ENCODE data around the gene C16orf74.

The C16orf74 gene

DNA sequence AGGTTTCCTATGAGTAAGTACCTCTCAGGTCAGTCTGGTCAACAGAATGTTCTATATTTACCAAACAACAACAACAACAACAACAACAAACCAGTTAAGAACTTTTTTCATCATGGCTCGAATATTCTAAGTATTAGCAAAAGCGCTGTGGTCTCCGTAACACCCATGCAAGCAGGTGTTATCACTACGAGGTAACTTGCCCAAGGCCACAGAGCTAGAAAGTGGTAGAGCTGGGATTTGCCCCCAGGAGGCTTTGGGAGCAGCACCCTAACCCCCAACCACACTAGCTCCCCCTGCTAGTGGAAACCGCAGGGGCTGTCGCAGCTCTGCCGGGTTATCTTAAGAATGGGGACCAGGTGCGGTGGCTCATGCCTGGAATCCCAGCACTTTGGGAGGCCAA lies 23.9 kb upstream of the C16orf74 start:
- no peak for DNase-seq (ENCODE audit: low read depth)

DNA sequence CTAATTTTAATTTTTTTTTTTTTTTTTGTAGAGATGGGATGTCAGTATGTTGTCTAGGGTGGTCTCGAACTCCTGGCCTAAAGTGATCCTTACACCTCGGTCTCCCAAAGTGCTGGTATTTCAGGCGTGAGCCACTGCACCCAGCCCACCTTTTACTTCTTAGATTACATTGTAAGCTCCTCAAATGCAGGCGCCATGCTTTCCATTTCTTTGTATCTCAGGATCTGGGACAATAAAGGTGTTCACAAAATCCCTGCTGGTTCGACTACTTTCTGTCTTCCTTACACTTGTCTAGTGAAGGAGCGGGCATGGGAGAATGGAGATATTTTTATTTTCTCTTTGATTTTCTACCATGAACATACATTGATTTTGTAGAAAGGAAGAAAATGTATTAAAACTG lies 23.2 kb upstream of the C16orf74 start:
- no peak for DNase-seq (ENCODE audit: low read depth)

DNA sequence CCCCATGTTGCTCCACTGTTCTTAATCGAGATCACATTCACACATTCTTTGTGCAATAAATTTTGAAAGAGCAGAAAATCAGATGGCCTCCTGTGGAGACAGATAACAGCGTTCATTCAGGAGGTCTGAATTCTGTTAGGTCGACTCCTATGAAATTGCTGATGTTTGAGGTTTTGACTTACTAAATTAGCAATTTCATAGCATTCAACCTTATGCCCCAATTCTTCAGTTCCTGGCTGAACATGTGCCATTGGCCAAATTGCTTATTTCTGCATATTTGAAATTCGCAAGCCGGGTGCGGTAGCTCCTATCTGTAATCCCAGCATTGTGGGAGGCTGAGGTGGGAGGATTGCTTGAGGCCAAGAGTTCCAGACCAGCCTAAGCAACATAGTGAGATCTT lies 22.1 kb upstream of the C16orf74 start:
- DNase-seq (ENCODE audit: low read depth) = no peak

DNA sequence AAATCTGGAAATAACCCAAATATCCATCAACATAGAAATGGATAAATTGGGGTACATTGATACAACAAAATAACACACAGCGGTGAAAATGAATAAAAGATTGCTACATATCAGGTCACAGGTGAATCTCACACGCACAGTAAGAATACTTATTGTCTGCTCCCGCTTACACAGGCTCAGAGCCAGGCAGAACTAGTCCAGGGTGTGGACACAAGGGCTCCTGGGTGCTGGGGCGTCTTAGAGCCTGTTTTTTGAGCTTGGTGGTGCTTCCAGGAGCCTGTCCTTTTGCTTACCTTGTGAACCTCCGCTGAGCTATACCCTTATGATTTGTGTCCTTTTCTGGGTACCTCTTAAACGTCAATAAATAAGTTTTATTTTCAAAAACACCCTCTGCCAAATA lies 19.8 kb upstream of the C16orf74 start:
- no peak for DNase-seq (ENCODE audit: low read depth)

DNA sequence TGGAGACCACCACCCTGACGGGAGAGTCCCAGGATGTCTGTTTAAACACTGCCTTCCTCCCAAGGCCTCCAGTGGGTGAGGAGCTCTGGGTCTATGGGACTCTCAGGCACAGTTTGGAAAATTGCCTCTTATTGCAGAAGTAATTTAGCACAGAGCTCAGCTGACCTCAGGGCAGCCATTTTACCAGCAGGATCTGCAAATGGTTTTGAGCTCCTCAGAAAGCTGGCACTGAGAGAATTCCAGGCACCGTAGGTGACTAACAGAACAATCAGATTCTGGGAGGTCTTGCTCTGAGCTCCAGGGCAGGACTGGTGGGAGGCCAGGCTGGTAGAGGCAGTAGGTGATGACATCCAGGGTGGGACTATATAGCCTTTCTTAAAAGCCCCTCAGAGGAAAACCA lies 17.3 kb upstream of the C16orf74 start:
- DNase-seq (ENCODE audit: low read depth) = no peak

DNA sequence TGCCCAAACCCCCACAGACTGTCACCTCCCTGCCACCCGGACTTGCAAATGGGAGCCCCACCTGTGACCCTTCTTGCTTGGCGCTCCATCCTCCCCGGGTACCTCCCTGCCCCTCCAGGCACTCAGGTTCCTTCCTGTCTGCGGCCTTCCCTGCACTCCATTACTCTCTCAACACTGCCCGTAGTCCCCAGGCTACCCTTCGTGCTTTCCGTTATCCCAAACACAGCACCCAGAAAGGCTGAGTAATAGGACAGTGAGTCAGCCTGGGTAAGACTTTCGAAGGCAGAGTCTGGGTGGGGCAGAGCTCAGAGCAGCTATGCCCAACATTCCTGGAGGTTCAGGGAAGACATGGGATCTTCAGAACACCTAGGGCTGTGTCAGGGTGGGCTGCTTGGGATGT lies 16.6 kb upstream of the C16orf74 start:
- no peak for DNase-seq (ENCODE audit: low read depth)

DNA sequence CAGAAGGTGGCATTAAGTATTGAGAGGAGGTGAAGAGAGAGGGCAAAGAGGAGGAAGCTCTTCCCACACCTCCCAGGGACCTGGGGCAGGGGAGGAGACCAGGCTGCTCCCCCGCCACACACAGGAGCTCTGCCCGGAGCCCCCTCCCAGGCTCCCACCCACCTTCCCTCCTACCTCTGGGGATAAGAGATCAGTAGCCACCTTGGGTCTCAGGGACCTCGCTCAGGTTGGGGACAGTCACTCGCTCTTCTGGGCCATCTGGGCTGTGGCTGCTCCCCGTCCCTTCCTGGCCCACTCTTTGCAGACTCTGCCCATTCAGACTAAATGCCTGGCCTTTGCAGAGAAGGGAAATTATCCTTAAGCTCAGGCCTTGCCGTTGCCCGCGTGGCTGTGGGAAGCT lies 14.9 kb upstream of the C16orf74 start:
- DNase-seq (ENCODE audit: low read depth) = no peak

DNA sequence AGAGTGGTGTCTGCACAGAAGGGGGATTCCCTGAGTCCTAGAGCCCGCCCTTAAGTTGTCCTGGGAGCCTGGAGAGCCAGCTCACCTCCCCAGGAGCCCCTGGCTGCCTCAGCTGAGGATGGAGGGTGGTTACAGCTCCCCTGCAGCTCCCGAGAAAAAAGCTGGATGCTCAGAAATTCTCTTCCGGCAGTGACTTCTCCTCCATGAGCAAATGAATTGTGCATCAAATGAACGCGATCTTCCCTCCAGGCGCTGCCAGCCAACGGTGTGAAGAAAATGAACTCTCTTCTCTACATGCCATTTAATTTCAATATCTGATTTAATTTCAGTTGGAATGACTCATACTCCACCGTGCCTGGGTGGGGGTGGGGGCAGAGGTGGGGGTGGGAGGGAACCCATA lies 14.3 kb upstream of the C16orf74 start:
- no peak for DNase-seq (ENCODE audit: low read depth)

DNA sequence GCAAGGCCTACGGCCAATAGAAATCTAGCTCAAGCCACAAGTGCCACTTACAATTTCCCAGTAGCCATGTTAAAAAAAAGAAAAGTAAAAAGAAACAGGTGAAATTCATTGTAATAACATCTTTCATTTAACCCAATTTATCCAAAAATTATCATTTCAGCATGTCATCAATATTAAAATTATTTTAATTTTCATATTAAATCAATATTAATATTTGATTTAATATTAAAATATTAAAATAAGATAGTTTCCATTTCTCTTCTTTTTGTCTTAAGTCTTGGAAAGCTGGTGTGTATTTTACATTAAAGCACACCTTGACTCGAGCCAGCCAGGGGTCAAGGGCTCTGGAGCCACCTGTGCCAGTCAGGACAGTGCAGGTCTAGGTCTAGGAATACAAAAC lies 12.7 kb upstream of the C16orf74 start:
- no peak for DNase-seq (ENCODE audit: low read depth)

DNA sequence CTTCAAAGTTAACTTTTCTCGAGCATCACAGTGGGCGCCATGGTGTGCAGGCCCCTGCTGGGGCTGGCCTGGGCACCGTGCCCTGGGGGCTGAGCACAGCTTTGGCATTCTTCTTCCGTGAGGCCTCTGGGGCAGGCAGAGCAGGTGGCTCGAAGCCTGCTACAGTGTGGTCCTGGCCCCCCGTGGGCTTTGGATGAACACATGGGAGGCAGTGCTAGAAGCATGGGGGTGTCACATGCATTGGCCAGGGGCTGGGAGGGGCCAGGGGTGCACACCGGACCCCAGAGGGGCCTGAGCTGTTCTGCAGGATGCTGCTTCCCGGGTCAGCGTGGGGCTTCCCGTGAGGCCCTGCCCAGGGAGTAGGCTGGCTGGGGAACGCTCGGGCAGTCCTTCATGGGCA lies 12.1 kb upstream of the C16orf74 start:
- DNase-seq (ENCODE audit: low read depth) = no peak

DNA sequence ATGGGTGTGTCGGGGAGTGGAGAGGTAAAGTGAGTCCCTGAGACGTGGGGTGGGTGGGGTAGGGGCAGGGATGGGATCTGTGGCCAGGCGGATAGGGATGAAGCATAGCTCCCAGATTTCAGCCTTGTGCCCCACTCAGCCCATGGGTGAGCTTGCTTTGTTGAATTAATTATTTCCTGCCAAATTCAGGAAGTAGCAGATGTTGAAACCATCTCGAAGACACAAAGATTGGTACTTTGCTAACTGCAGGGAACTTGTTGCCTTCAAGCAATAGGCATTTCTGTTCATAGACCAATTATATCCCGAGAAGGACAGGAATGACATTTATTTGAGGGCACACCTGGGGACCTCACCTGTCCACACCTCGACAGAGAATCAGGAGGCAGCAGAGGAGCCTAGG lies 11.0 kb upstream of the C16orf74 start:
- no peak for DNase-seq (ENCODE audit: low read depth)

DNA sequence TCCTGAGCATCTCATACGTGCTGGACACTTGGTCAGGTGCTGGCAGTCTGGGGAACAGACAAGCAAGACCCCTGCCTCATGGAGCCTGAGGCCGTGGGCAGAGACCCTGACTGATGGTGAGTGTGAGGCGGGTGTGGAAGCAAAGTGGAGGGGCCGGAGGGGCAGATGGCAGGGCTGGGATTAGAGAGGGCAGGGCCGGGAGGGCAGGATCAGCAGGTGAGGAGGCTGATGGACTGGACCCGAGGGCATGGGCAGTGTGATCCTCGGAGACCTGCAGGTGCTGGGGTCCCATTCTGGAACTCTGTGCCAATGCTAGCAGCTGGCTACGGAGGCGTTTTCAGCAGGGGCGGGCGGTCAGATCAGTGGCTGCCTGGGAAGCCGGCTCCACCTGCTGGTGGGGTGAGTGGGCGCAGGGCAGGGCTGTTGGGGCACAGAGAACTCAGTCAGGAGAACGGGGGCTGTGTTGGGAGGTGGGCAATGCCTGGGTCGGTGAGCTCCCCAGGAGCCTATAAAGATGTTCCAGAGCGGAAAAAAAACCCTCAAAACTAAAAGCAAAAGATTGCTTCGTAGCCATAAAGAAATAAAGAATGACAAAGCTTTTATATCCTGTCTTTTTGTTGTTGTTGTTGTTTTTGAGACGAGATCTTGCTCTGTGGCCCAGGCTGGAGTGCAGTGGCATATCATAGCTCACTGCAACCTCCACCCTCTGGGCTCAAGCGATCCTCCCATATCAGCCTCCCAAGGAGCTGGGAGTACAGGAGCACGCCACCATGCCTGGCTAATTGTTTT lies 8.9 kb upstream of the C16orf74 start:
- no peak for DNase-seq (ENCODE audit: low read depth)

DNA sequence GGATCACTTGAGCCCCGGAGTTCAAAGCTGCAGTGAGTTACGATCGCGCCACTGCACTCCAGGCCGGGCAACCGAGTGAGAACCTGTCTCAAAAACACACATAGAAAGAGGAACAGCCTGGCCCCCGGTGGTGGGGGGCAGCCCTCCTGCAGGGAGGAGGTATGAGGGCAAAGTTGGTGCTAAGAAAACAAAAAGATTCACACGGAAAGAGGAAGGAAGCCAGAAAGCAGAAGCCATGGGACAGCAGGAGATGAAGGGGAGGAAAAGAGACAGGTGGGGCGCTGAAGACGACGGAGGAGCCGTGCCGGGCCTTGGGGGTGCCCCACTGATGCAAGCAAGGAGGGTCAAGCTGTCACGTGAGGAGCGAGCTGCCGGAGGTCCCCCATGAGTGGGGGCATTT lies 8.2 kb upstream of the C16orf74 start:
- DNase-seq (ENCODE audit: low read depth) = no peak

DNA sequence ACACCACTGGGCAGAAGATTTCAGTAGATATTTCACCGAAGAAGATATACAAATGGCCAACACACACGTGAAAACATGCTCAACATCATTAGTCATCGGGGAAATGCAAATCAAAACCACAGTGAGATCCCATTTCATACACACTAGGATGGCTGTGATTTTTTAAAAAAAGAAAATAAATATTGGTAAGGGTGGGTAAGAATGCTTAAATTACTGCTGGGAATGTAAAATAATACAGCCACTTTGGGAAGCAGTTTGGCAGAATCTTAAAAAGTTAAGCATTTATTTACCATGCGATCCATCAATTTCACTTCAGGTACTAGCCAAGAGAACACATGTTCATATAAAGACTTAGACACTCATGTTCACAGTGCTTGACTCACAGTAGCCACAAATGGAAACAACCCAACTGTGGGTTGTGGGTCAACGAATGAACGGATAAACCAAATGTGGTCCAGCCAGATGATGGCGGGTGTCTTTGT lies 6.5 kb upstream of the C16orf74 start:
- no peak for DNase-seq (ENCODE audit: low read depth)

DNA sequence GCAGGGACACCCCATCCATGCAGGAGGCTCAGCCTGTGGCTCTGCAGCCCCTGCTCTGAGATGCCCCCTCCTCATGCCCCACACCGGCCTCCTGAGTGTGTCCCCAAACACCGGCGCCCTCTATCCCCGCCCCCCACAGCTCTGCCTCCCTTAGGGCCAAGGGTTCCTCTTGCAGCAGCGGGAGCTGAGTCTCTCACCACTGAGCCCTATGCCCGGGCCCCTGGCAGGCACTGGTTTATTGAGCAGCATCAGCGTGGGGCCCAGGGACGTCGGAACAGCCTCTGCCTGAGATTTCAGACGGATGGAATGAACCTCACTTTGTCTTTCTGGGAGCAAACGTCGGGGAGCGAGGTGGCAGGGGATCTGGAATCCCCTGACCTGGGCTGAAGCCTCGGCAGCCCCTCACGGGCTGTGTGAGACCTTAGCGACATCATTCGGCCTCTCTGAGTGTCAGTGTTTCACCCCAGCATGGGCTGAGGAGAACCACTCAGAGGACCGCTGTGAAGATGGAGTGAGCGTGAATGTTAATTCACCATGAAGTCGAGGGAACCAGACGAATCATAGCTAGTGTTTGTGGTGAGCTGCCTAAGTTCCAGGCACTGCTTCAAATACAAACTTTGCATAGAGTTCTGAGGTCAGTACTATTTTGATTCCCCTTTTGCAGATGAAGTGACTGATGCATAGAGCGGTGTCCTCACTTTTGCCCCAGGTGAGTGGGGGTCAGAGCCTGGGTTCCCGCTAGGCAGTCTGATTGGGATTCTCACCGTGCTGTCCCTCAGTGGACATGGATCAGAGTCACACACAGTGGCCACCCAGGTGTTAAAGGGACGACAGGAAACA lies 5.3 kb upstream of the C16orf74 start:
- no peak for DNase-seq (ENCODE audit: low read depth)

DNA sequence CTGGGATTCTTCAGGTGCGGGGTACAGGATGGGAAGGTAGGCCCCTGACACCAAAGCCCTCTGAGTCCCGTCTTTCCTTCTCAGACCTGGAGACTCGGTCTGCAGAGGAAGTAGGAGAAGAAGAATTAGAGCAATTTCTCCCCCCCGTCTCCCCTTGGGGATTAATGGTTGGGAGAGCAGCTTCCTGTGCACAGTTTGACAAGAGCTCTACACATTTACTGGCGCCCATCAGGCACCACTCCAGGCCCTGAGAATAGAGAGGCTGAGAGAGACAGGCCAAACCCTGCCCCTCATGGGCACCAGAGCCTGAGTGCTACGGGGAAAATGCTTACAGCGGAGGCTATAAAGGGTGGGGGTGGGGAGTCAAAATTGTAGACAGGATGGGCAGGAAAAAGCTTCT lies 3.5 kb upstream of the C16orf74 start:
- no peak for DNase-seq (ENCODE audit: low read depth)

DNA sequence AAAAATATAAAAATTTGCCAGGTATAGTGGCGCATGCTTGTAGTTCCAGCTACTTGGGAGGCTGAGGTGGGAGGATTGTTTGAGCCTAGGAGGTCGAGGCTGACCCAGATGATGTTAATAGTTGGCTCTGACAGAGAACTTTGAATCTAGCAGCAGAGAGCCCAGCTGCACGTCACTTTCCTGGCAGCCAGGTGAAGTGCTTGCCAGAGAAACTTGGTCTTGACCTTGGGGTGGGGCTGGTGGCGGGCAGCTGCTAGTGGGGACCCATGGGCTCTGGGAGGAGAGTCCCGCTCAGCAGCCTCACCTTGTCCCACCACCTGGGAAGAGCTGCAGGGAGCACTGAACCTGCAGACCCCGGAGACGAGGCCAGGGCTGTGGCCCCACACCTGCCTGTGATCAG lies 3.1 kb upstream of the C16orf74 start:
- no peak for DNase-seq (ENCODE audit: low read depth)

DNA sequence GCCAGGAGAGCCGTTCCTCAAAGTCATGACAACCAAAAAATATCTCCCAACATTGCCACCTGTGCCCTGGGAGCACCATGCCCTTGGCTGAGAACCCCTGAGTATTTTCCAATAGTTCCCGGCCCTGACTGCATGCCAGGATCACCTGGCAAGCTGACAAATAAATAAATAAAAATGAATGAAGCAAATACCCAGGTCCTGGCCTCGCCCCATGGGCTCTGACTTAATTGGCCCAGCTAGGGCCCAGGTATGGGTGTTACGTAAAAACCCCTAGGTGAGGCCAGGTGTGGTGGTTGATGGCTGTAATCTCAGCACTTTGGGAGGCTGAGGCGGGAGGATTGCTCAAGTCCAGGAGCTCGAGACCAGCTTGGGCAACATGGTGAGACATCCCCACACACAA lies 2.7 kb upstream of the C16orf74 start:
- no peak for DNase-seq (ENCODE audit: low read depth)

DNA sequence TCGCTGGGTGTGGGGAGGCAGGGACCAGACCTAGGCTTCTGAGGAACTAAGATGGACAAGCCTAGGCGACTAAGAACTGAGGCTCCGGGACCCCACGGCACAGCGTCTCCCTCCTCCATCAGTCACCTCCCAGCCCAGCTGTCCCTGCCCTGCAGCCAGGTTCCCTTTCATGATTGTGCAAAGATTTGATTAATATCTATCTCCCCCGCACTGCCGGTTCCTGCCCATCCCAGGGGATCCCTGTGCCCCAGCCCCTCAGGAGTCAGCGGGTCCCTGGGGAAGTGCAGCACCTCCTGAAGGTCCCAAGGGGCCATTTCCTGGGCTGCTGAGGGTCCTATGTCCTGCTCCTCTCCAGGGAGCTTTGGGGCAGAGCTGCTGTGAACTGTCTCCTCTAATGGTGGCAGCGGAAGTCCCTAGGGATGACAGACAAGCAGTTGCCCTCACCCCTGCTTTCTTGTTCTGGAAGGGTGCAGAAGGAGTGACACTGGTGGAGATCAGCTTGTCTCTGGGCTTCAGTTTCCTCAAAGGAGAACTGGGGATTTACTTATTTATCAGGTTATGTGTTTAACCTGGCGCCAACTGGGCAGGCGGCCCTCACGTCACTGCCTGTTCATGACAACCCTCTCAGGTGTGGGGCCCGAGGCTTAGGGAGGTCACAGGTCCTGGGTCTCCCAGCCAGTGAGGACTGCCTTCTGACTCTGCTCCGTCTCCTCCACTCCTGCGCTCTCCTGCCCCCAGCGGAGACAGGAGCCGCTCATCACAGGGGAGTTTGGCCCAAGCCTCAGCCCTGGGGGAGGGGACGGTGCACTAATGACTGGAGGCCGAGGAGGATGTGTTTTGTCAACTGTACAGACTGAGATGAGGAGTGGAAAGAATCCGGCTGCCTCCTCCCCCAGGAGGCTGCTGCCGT lies 1.9 kb upstream of the C16orf74 start:
- DNase-seq (ENCODE audit: low read depth) = no peak

DNA sequence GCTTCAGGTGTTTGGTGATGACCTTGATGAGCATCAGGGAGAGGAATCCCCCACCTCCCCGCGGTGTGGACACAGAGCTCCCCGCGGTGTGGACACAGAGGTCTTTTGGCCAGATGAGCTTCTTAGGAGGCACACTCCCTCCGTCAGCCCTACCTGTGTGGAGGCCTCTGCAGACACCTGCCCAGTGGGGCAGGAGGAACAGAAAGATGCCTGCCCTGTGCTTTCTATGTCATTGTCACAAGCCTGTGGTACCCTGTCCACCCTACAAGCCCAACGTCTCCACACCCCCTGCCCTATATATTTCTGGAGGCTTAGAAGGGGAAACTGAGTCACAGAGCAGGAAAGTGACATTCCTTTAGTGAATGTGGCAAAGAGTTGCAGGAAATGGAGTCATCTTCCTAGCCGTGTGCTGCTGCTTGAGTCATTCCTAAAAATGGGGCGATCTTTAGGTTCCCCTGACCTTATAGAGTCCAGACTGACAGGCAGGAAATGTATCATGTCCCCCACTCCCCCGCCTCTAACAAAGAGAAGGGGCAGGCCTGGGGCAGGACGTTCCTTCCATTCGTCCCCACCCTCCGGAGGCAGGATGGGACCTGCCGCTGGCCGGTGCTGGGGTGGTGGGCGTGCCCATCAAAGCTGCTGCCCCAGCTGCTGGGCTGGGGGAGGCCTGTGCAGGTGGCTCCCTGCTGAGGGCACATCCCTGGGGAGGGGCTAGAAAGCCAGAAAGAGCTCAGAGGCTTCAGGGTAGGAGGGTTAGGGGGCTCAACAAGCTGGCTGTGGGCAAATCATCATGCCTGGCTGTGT lies 1.0 kb upstream of the C16orf74 start:
- DNase-seq (ENCODE audit: low read depth) = no peak

DNA sequence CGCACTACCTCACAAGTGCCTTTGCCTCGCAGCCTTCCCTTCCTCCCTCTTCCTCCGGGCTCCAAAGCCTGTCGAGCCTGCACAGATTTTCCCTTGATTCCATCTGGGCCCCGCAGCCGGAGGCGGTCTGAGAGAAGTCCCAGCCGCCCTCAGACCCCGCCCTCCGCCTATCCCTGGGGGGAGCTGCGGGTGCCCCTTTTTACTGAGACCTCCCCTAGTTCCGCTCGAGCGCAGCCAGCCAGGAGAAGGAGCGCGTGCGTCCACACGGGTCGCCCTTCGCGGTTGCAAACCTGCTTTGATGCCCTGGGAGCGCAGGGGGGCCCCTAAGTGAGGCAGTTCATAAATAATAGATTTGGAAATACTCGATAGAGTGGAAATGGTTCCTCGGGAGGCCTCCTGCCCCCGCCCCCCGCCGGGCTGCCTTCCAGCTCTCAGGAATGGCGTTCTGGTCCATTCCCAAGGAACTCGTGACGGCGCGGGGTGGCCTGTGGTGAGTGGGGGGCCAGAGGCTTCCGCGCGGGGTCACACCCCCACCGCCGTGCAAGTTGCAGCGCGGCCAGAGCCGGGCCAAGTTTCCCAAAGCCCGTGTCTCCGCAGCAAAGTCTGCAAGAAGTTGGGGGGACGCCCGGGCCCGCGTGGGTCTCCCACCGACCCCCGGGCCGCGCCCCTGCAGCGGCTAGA lies 610 bp downstream of the C16orf74 start:
- DNase-seq (ENCODE audit: low read depth) = no peak

Measured in stimulated activated CD8-positive, alpha-beta memory T cell treated with anti-CD3 and anti-CD28 coated beads, Interleukin-15, amount 100 ng/mL, for 1 hour (primary cell).